Kidney (tissue), 14 donors: ENCODE data around the gene NEURL2. TPM values are rescaled to one million over a fixed set of nuclear protein-coding genes. Genes with fewer than 3 reads are reported as not detected.
A peak's percentile ranks its signal among the peaks of the same experiment; 100 is the strongest.

Source experiments
- DNase-seq, 5 donors: peaks; one replicate each; pipeline ENCODE4 v3.0.0-alpha.2; 2013 to 2020
- FAIRE-seq: peaks from 2 replicates; lab custom pipeline; 2012; peaks lifted over from hg19 to GRCh38; lab: Jason Lieb, UNC
- H3K27ac ChIP-seq, 2 donors: one replicate each; pipeline ENCODE4 v1.7.0; 2013; ENCODE audit warnings: low read depth in 2 of 2, low read length in 2 of 2, inconsistent platforms in 1 of 2
- H3K27me3 ChIP-seq: one replicate; pipeline ENCODE4 v1.7.1; 2013; ENCODE audit warnings: low read length, inconsistent platforms; ENCODE audit not compliant: control insufficient read depth, insufficient read depth
- H3K36me3 ChIP-seq, 3 donors: one replicate each; pipeline versions ENCODE4 v1.7.0 to v1.7.1; 2013; ENCODE audit warnings: low read length in 3 of 3, control low read depth in 1 of 3, inconsistent platforms in 1 of 3; ENCODE audit not compliant: insufficient read depth in 3 of 3, control insufficient read depth in 2 of 3
- H3K4me1 ChIP-seq, 3 donors: one replicate each; pipeline versions ENCODE4 v1.7.0 to v1.7.1; 2013; ENCODE audit warnings: low read length in 3 of 3, inconsistent platforms in 1 of 3, low read depth in 1 of 3; ENCODE audit not compliant: control insufficient read depth in 2 of 3, insufficient read depth in 2 of 3
- H3K4me3 ChIP-seq, 3 donors: one replicate each; pipeline versions ENCODE4 v1.7.0 to v1.8.1; 2013; ENCODE audit warnings: low read length in 3 of 3, control low read depth in 1 of 3, inconsistent platforms in 1 of 3
- H3K9ac ChIP-seq, 3 donors: one replicate each; pipeline versions ENCODE4 v1.7.0 to v1.7.1; 2013; ENCODE audit warnings: low read length in 3 of 3, control low read depth in 1 of 3, inconsistent platforms in 1 of 3
- H3K9me3 ChIP-seq, 3 donors: one replicate each; pipeline versions ENCODE4 v1.7.0 to v1.7.1; 2013; ENCODE audit warnings: low read length in 3 of 3, control low read depth in 1 of 3, inconsistent platforms in 1 of 3; ENCODE audit not compliant: control insufficient read depth in 2 of 3, insufficient read depth in 1 of 3
- CTCF ChIP-seq: IDR thresholded peaks from 3 replicates; pipeline ENCODE4 v1.5.1; 2012; ENCODE audit warnings: mild to moderate bottlenecking, moderate library complexity, borderline replicate concordance; ENCODE audit not compliant: insufficient read depth; ENCODE audit errors: extremely low read depth
- intact Hi-C: fragments of 100-400 bp; cut with DNase I; formaldehyde crosslinking; loops from one replicate; pipeline ENCODE4 v1.11.1; 2022
- polyA plus RNA-seq: library from polyadenylated mRNA; stranded (reverse); fragments of 350-450 nt; fragmentation: Illumina TruSeq; extraction: RNeasy Lipid Tissue Mini Kit (QIAGEN cat#74804); gene quantifications from one replicate; pipeline ENCODE4 v1.2.3, GENCODE V29; 2014; ENCODE audit warnings: low read depth, low replicate concordance; ENCODE audit not compliant: insufficient read depth
- total RNA-seq: library from RNA; stranded (reverse); fragmentation: NEBNext Ultra II Directional; extraction: Animal tissue kit (Norgen Biotek cat#: 25700); gene quantifications from one replicate; pipeline ENCODE4 v1.2.1, GENCODE V29; 2021
- donor health status: control.
- donor health status: control.
- donor health status: control.
- donor health status: control.
- donor health status: control.
- donor health status: DM: yes; HTN: yes; CAD: no.
- donor health status: Normal renal cell carcinoma (clear cell type).

Gene NEURL2
- total and polyA plus RNA-seq, 2 donors from 2014 or later, result 27.5 to 37.3 TPM

GRCh38 chr20:45888681-45889080, 2.3 kb downstream of the NEURL2 start:
- Histone ChIP-seq H3K9ac (no peak overlapping the region), H3K4me1 (peaks cover 0 to 34% (median 0%) of the 10 kb centered on the region in 3 donors), H3K36me3 (peaks cover 2 to 12% (median 8%) of the 10 kb centered on the region in 3 donors), H3K4me3 (peak overlapping the region in 2 of 3 donors; percentile 29 to 33), H3K27me3 (no peaks in the 10 kb centered on the region), H3K9me3 (no peaks in the 10 kb centered on the region), H3K27ac (no peak overlapping the region)
- TF ChIP-seq CTCF, result no peak
- intact Hi-C loops, result no loop called here
- DNase-seq, result peak in 1 of 5 donors; percentile 34
- FAIRE-seq, result no peak

- H3K9ac ChIP-seq, result no peak within 1 kb of the TSS
- H3K27ac ChIP-seq, result no peak within 1 kb of the TSS
- H3K9me3 ChIP-seq, result no peaks in the 10 kb centered on the region
- DNase-seq, result peak in 1 of 5 donors; percentile 59
- no peak for TF ChIP-seq CTCF
- peaks cover 4 to 20% (median 13%) of the 10 kb centered on the region in 3 donors for H3K36me3 ChIP-seq
- H3K4me1 ChIP-seq, result peaks cover 0 to 27% (median 0%) of the 10 kb centered on the region in 3 donors
- intact Hi-C loops, result no loop called here
- H3K4me3 ChIP-seq, result no peak within 1 kb of the TSS
- H3K27me3 ChIP-seq, result no peaks in the 10 kb centered on the region
- FAIRE-seq, result no peak
Observed at GRCh38 chr20:45887346-45887715, 3.7 kb downstream of the NEURL2 start, which contains the start of gene SPATA25. TSS of gene SPATA25 (minus strand) at chr20:45887622. CDS start at chr20:45887590, 32 bp downstream.

GRCh38 chr20:45886590-45887345, 4.2 kb downstream of the NEURL2 start:
- H3K9me3 ChIP-seq, result no peaks in the 10 kb centered on the region
- H3K27me3 ChIP-seq, result no peaks in the 10 kb centered on the region
- no peak for FAIRE-seq
- peaks cover 0 to 25% (median 0%) of the 10 kb centered on the region in 3 donors for H3K4me1 ChIP-seq
- no peak overlapping the region for H3K4me3 ChIP-seq
- TF ChIP-seq CTCF, result no peak
- H3K36me3 ChIP-seq, result peaks cover 4 to 20% (median 13%) of the 10 kb centered on the region in 3 donors
- DNase-seq, result peak in 1 of 5 donors; percentile 72
- no peak overlapping the region for H3K9ac ChIP-seq
- intact Hi-C loops, result no loop called here
- H3K27ac ChIP-seq, result no peak overlapping the region
